GM12878 (cell line): ENCODE measurements around the gene SSBP1. TPM values are rescaled to one million over a fixed set of nuclear protein-coding genes. Genes with fewer than 3 reads are reported as not detected.

Experiments
- ASH2L ChIP-seq: fragments of 300-600, 200-600 bp; sonication (generic); IDR thresholded peaks from 2 replicates; pipeline ENCODE4 v1.6.1; 2017; ENCODE audit warnings: low read depth, mild to moderate bottlenecking, borderline replicate concordance
- ATF3 ChIP-seq: IDR thresholded peaks from 2 replicates; pipeline ENCODE4 v1.6.1; 2011; ENCODE audit warnings: low read depth, mild to moderate bottlenecking, low read length, moderate library complexity, borderline replicate concordance; ENCODE audit errors: extremely low read depth
- BHLHE40 ChIP-seq, 2 experiments: fragments of 450-650 bp in 1 of 2; IDR thresholded peaks; 2 replicates each; pipeline ENCODE4 v1.6.1; 2011 to 2017; ENCODE audit warnings: low read depth in 2 of 2, borderline replicate concordance in 1 of 2, improper control_type of control experiment in 1 of 2, low read length in 1 of 2, mild to moderate bottlenecking in 1 of 2
- GATAD2B ChIP-seq: fragments of 450-650 bp; conservative IDR thresholded peaks from 2 replicates; pipeline ENCODE4 v1.6.1; 2017; ENCODE audit warnings: low read depth, mild to moderate bottlenecking, moderate library complexity
- MAX ChIP-seq: IDR thresholded peaks from 2 replicates; pipeline ENCODE4 v1.6.1; 2012; ENCODE audit warnings: low read depth, low read length, improper control_type of control experiment
- MTA2 ChIP-seq: fragments of 450-650 bp; IDR thresholded peaks from 2 replicates; pipeline ENCODE4 v1.6.1; 2016; ENCODE audit warnings: low read depth, mild to moderate bottlenecking, moderate library complexity
- MXI1 ChIP-seq: fragments of 150-350 bp; IDR thresholded peaks from 2 replicates; pipeline ENCODE4 v1.6.1; 2011; ENCODE audit warnings: low read depth, mild to moderate bottlenecking, inconsistent platforms, low read length, improper control_type of control experiment
- NFYA ChIP-seq: IDR thresholded peaks from 2 replicates; pipeline ENCODE4 v1.6.1; 2011; ENCODE audit warnings: low read depth, mild to moderate bottlenecking, low read length, improper control_type of control experiment, borderline replicate concordance
- NFYB ChIP-seq: IDR thresholded peaks from 2 replicates; pipeline ENCODE4 v1.6.1; 2011; ENCODE audit warnings: low read depth, mild to moderate bottlenecking, low read length, improper control_type of control experiment, moderate library complexity; ENCODE audit not compliant: insufficient read depth
- NKRF ChIP-seq: fragments of 450-650 bp; conservative IDR thresholded peaks from 2 replicates; pipeline ENCODE4 v1.6.1; 2017; ENCODE audit warnings: mild to moderate bottlenecking, moderate library complexity
- PBX3 ChIP-seq: IDR thresholded peaks from 2 replicates; pipeline ENCODE4 v1.6.1; 2011; ENCODE audit warnings: mild to moderate bottlenecking, low read depth, low read length, moderate library complexity; ENCODE audit not compliant: insufficient replicate concordance
- PKNOX1 ChIP-seq: fragments of 450-650 bp; IDR thresholded peaks from 2 replicates; pipeline ENCODE4 v1.6.1; 2016; ENCODE audit warnings: mild to moderate bottlenecking
- SIN3A ChIP-seq: IDR thresholded peaks from 2 replicates; pipeline ENCODE4 v1.6.1; 2012; ENCODE audit warnings: low read depth, low read length, improper control_type of control experiment
- USF1 ChIP-seq: IDR thresholded peaks from 2 replicates; pipeline ENCODE4 v1.6.1; 2011; ENCODE audit warnings: borderline replicate concordance, low read depth, mild to moderate bottlenecking, moderate library complexity, mixed read lengths, low read length; ENCODE audit not compliant: insufficient read depth; ENCODE audit errors: extremely low read length
- ZBTB40 ChIP-seq: fragments of 450-650 bp; IDR thresholded peaks from 2 replicates; pipeline ENCODE4 v1.6.1; 2016; ENCODE audit warnings: mild to moderate bottlenecking, moderate library complexity, borderline replicate concordance
- ZZZ3 ChIP-seq: IDR thresholded peaks from 2 replicates; pipeline ENCODE4 v1.6.1; 2011; ENCODE audit warnings: low read depth; ENCODE audit not compliant: control insufficient read depth, insufficient read length
- polyA plus RNA-seq, 11 experiments: library from polyadenylated mRNA; depleted of rRNA in 4 of 11; unstranded in 6 of 11; stranded (reverse) in 5 of 11; fragments of >200 nt; fragmentation: Nextera tagmentation in 4 of 11; fragmentation: Illumina TruSeq in 1 of 11; extraction: Ambion mirVana in 4 of 11; extraction: Trizol in 1 of 11; gene quantifications; 1 replicate in 1 of 11; 2 replicates in 10 of 11; pipeline versions ENCODE4 v1.2.1 to v1.2.3, GENCODE V29; 2011 to 2016; ENCODE audit warnings: inconsistent platforms in 2 of 11, missing spikeins in 2 of 11, low read depth in 1 of 11
- total RNA-seq, 4 experiments: library from RNA; depleted of rRNA in 3 of 4; stranded (reverse); fragments of >200 nt in 3 of 4; fragmentation: Illumina TruSeq in 1 of 4; extraction: Trizol in 1 of 4; gene quantifications; 2 replicates each; pipeline versions ENCODE4 v1.2.1 to v1.2.3, GENCODE V29; 2013 to 2021

The SSBP1 gene
- total and polyA plus RNA-seq, 10 of the 15 experiments (the other 5 are each of a cell fraction or from before 2014, with no cell fraction given) = 191 to 998 (median 418) TPM

GRCh38 chr7:141701489-141702046, 36.6 kb upstream of the SSBP1 start (continued):
- TF ChIP-seq MTA2 (no peak), MAX (0 out of 2 replicates have a peak, but pooled peaks have one; percentile 29), PBX3 (no peak), MXI1 (peak; percentile 64; the same call in 1 of the 2 replicates), BHLHE40 (IDR thresholded peaks at IDR 0.05; ENCODE audit: borderline replicate concordance in 1 of 2, low read depth in 2 of 2, low read length in 1 of 2) (peak in 1 of 2 experiments; percentile 28; a peak in 1 of 4 replicates), ATF3 (no peak), ASH2L (peak; percentile 50; the same call in 1 of the 2 replicates), SIN3A (peak; percentile 68; the same call in 1 of the 2 replicates), ZBTB40 (no peak), NFYA (no peak), ZZZ3 (no peak), NFYB (no peak), GATAD2B (peak; percentile 31), PKNOX1 (0 out of 2 replicates have a peak, but pooled peaks have one; percentile 10), NKRF (0 out of 2 replicates have a peak, but pooled peaks have one; percentile 44), USF1 (no peak)
